Chondrocyte (in vitro differentiated cells): ENCODE measurements around the gene TNFSF11. TPM values are rescaled to one million over a fixed set of nuclear protein-coding genes. Genes with fewer than 3 reads are reported as not detected.

Experiments
- DNase-seq: peaks from one replicate; pipeline ENCODE4 v3.0.0; 2021; ENCODE audit warnings: mixed read lengths, low spot score
- H3K27ac Mint-ChIP-seq: one replicate; pipeline ENCODE4 v1.8.0; 2021; ENCODE audit warnings: mild to moderate bottlenecking, moderate library complexity, mixed read lengths; ENCODE audit not compliant: unreplicated experiment
- H3K27me3 Mint-ChIP-seq: 2 replicates; pipeline ENCODE4 v1.8.0; 2021; ENCODE audit warnings: low read depth, mixed read lengths
- H3K36me3 Mint-ChIP-seq: 2 replicates; pipeline ENCODE4 v1.8.0; 2021; ENCODE audit warnings: low read depth, mixed read lengths
- H3K4me1 Mint-ChIP-seq: 2 replicates; pipeline ENCODE4 v1.8.0; 2021; ENCODE audit warnings: low read depth, mild to moderate bottlenecking, mixed read lengths
- H3K4me3 Mint-ChIP-seq: one replicate; pipeline ENCODE4 v1.8.0; 2021; ENCODE audit warnings: mild to moderate bottlenecking, moderate library complexity, mixed read lengths; ENCODE audit not compliant: unreplicated experiment
- H3K9me3 Mint-ChIP-seq: 2 replicates; pipeline ENCODE4 v1.8.0; 2021; ENCODE audit warnings: low read depth, mixed read lengths
- total RNA-seq: library from RNA; stranded (reverse); gene quantifications from 3 replicates; pipeline ENCODE4 v1.2.1, GENCODE V29; 2021
- TF ChIP-seq, protein P1 (sequence below): fragments of 200-600 bp; sonication (generic); IDR thresholded peaks from 2 replicates; pipeline ENCODE4 v1.5.0; 2021; ENCODE audit warnings: antibody characterized with exemption, mild to moderate bottlenecking, moderate library complexity

TNFSF11 gene
- total RNA-seq, 1 donor from 2014 or later = 0.37 TPM

DNA sequence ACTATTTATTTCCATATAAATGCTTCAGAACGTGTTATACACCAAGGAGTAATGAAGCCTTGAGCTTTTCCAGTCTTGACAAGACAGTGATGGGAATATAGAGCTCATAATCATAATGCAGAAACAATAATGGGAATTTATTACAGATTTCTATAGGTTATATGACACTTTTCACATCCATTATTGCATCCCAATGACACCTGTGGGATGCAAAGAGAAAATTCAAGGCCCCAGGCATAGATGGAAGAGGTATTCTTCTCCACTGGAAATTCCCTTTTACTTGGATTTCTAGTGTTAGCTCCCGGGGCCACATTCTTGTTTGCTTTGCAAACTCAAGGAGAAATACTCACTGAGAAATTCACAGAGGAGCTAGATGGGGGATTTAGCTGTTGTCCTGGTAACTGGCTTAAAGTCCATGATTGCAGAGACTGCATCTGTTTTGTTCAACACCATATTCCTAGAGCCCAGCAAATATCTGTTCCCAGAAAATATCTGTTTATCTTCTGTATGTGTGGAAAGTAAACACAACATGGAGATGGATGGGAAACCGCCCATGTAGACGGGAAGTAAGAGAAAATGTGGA lies 30.6 kb upstream of the TNFSF11 start:
- H3K36me3 Mint-ChIP-seq = no peaks in the 10 kb centered on the region
- TF ChIP-seq, protein P1, sequence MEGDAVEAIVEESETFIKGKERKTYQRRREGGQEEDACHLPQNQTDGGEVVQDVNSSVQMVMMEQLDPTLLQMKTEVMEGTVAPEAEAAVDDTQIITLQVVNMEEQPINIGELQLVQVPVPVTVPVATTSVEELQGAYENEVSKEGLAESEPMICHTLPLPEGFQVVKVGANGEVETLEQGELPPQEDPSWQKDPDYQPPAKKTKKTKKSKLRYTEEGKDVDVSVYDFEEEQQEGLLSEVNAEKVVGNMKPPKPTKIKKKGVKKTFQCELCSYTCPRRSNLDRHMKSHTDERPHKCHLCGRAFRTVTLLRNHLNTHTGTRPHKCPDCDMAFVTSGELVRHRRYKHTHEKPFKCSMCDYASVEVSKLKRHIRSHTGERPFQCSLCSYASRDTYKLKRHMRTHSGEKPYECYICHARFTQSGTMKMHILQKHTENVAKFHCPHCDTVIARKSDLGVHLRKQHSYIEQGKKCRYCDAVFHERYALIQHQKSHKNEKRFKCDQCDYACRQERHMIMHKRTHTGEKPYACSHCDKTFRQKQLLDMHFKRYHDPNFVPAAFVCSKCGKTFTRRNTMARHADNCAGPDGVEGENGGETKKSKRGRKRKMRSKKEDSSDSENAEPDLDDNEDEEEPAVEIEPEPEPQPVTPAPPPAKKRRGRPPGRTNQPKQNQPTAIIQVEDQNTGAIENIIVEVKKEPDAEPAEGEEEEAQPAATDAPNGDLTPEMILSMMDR = no peak
- no peaks in the 10 kb centered on the region for H3K9me3 Mint-ChIP-seq
- H3K27ac Mint-ChIP-seq = no peak overlapping the region
- H3K4me1 Mint-ChIP-seq = peaks cover 6% of the 10 kb centered on the region
- no peak for DNase-seq
- H3K27me3 Mint-ChIP-seq = no peaks in the 10 kb centered on the region
- H3K4me3 Mint-ChIP-seq = no peak overlapping the region

DNA sequence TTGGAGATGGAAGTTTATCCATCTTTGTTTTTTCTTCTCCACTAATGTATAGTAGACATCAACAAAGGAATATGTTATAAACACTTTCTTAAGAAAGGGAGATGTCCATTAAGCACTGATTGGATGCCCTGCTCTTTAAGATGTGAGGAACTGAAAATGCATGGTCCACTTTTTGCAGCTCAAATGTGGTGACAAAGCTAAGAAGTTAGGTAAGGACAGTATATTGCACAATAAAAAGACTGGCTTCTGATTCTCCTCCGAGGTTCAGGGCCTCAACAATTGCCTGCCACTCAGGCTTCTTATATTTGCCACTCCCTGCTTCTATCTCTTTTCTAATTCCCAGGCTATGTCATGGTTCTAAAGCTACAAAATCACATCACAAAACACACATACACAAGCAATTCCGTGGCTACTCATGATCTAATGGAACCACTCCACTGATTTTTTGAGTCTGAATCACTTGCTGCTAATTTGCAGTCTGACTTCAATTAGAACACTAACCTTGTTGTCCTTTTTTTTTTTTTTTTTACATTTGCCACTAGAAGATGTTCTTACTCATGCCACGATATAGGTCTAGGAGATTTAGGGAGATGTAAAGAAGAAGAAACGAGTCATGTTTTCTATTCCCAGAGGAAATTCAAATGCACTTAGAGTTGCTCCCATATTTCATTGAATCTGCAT lies 29.6 kb upstream of the TNFSF11 start:
- H3K27me3 Mint-ChIP-seq = no peaks in the 10 kb centered on the region
- TF ChIP-seq, protein P1 = no peak
- no peaks in the 10 kb centered on the region for H3K9me3 Mint-ChIP-seq
- H3K27ac Mint-ChIP-seq = no peak overlapping the region
- DNase-seq = no peak
- no peaks in the 10 kb centered on the region for H3K36me3 Mint-ChIP-seq
- H3K4me3 Mint-ChIP-seq = no peak overlapping the region
- peaks cover 16% of the 10 kb centered on the region for H3K4me1 Mint-ChIP-seq

GRCh38 chr13:42545842-42546241 lies 28.1 kb upstream of the TNFSF11 start:
- TF ChIP-seq, protein P1 = no peak
- no peaks in the 10 kb centered on the region for H3K36me3 Mint-ChIP-seq
- no peak overlapping the region for H3K27ac Mint-ChIP-seq
- no peak overlapping the region for H3K4me3 Mint-ChIP-seq
- H3K27me3 Mint-ChIP-seq = no peaks in the 10 kb centered on the region
- no peaks in the 10 kb centered on the region for H3K9me3 Mint-ChIP-seq
- DNase-seq = no peak
- peaks cover 19% of the 10 kb centered on the region for H3K4me1 Mint-ChIP-seq

DNA sequence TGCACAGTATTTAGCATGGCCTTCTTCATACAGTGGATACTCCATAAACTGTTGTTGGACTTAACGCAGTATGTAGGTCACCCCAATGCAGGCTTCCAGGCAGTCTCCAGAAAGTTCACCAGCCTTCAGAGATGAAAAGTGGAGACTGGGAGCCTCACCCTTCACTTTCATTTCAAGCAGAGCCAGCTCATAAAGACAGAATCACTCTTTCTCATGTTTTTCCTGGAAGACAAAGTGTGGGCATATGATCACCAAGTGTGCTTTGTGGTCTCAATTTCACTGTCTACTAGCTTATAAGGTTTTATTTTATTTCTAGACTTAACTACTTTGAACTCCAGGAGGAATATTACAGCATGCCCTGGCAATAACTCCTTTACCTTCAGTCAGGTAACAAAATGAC lies 26.3 kb upstream of the TNFSF11 start:
- H3K4me3 Mint-ChIP-seq = no peak overlapping the region
- no peak overlapping the region for H3K27ac Mint-ChIP-seq
- TF ChIP-seq, protein P1 = no peak
- H3K27me3 Mint-ChIP-seq = no peaks in the 10 kb centered on the region
- H3K4me1 Mint-ChIP-seq = peaks cover 19% of the 10 kb centered on the region
- no peaks in the 10 kb centered on the region for H3K9me3 Mint-ChIP-seq
- H3K36me3 Mint-ChIP-seq = no peaks in the 10 kb centered on the region
- DNase-seq = no peak

GRCh38 chr13:42548731-42549551 lies 25.0 kb upstream of the TNFSF11 start:
- DNase-seq = no peak

More at GRCh38 chr13:42548731-42549551, 25.0 kb upstream of the TNFSF11 start:
- Mint-ChIP-seq H3K9me3 (no peaks in the 10 kb centered on the region), H3K4me1 (peaks cover 27% of the 10 kb centered on the region), H3K36me3 (no peaks in the 10 kb centered on the region), H3K27ac (no peak overlapping the region), H3K4me3 (no peak overlapping the region), H3K27me3 (no peaks in the 10 kb centered on the region)
- TF ChIP-seq, protein P1 = no peak
